GM12875 (cell line): ENCODE measurements around the gene ISLR.

Experiments used
- H3K4me3 ChIP-seq: one replicate; pipeline ENCODE4 v1.5.1; 2011; ENCODE audit warnings: low read depth, low read length, control low read depth
- TF ChIP-seq, protein P1 (sequence below): IDR thresholded peaks from 2 replicates; pipeline ENCODE4 v1.5.1; 2011; ENCODE audit warnings: low read depth, mild to moderate bottlenecking, control low read depth, inconsistent platforms, low read length, moderate library complexity, borderline replicate concordance; ENCODE audit not compliant: insufficient read depth

The ISLR gene

DNA sequence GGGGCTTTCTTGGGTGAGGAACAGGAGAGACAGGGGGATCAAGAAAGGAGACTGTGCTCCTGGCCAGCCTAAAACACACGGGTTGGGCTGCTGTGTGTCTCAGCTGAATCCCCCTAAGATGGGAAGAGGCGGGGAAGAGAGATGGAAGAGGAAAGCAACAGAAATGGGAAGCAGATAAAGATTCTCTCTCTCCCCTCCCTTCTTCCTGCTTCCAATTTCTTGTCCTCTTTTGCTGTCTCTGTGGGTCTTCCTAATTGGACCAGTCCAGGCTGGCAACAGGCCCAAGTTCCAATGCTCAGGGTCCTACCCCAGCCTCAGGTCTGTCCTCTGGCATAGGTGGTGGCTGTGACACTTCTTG lies 36.0 kb upstream of the ISLR start:
- TF ChIP-seq, protein P1, sequence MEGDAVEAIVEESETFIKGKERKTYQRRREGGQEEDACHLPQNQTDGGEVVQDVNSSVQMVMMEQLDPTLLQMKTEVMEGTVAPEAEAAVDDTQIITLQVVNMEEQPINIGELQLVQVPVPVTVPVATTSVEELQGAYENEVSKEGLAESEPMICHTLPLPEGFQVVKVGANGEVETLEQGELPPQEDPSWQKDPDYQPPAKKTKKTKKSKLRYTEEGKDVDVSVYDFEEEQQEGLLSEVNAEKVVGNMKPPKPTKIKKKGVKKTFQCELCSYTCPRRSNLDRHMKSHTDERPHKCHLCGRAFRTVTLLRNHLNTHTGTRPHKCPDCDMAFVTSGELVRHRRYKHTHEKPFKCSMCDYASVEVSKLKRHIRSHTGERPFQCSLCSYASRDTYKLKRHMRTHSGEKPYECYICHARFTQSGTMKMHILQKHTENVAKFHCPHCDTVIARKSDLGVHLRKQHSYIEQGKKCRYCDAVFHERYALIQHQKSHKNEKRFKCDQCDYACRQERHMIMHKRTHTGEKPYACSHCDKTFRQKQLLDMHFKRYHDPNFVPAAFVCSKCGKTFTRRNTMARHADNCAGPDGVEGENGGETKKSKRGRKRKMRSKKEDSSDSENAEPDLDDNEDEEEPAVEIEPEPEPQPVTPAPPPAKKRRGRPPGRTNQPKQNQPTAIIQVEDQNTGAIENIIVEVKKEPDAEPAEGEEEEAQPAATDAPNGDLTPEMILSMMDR, result no peak

DNA sequence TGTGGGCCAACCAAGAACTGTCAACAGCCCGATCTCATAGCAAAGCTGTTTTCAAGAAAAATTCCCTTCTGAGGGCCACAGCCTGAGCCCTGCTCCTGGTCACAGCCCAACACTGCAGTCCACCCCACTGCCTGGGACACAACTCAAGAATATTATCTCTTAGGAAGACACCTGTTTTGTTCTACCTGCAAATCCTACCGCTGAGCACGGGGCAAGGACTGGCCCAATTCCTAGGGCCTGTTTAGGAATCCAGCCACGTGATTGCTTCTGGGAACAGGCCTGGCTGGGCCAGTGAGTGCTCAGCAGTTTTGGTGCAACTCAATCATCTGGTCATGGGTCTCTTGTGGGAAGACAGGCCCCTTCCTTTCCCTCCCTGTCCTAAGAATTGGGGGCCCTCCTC lies 34.9 kb upstream of the ISLR start:
- H3K4me3 ChIP-seq, result no peak overlapping the region
- TF ChIP-seq, protein P1, result no peak

More for the DNA sequence above, 36.0 kb upstream of the ISLR start:
- H3K4me3 ChIP-seq, result no peak overlapping the region

- TF ChIP-seq, protein P1, result no peak
Observed at GRCh38 chr15:74141591-74141990, 31.9 kb upstream of the ISLR start.

DNA sequence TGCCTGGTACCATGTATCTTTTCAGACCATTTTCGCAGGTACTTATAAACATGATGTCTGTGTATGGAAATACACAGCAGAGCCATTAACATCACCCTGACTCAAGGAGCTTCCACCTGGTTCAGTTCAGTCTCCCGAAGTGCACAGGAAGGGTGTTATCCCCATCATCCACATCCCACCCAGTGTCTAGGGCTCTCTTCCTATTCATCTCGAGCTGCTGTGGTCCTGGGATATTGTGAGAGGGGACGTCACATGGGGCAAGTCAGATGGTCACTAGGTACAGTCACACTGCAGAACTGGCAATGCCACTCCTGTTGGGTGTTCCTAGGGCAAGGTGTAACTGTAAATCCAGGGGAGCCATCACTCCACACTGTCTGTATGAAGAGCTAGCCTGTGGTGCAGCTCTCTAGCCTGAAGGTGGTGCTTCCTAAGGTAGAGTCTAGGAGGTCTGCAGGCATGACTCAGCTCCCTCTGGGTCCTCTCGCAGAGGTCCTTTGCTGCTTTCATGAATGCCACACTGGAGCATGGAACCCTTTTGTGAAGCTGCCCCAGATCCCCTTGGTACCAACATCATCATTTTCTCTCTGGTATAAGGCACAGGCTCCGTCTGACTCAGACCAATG lies 29.2 kb upstream of the ISLR start:
- H3K4me3 ChIP-seq, result no peak overlapping the region
- TF ChIP-seq, protein P1, result peak; percentile 46

More at GRCh38 chr15:74141591-74141990, 31.9 kb upstream of the ISLR start:
- no peak overlapping the region for H3K4me3 ChIP-seq

DNA sequence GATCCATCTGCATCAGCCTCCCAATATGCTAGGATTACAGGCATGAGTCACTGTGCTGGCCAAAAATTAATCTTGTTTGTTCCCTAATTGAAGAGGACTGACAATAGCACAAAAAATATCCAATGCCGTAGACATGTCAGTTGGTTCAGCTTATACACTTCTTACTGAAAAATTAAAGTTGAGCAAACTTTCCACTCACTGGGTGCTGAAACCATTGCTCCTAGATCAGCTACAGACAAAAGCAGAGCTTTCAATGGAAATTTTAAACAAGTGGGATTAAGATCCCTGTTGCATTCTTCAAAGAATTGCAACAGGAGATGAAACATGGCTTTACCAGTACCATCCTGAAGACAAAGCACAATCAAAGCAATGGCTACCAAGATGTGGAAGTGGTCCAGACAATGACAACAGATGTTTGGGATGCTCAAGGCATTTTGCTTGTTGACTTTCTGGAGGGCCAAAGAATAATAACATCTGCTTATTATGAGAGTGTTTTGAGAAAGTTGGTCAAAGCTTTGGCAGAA lies 27.2 kb upstream of the ISLR start:
- H3K4me3 ChIP-seq, result no peak overlapping the region
- TF ChIP-seq, protein P1, result no peak

DNA sequence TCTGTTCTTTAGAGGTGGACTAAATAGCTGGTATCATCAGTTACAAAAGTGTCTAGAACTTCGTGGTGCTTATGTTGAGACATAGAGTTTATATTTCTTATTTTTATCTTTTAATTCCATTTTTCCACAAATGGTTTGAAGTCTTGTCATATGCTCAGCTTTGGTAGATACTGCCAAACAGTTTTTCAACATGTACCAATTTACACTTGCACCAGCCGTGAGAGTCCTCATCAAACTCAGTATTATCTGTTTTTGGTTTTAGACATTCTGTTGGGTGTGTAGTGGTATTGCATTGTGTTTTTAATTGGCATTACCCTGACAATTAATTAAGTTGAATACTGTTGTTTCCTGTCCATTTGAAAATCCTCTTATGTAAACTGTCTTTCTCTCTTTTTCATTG lies 26.5 kb upstream of the ISLR start:
- TF ChIP-seq, protein P1, result no peak
- H3K4me3 ChIP-seq, result no peak overlapping the region

DNA sequence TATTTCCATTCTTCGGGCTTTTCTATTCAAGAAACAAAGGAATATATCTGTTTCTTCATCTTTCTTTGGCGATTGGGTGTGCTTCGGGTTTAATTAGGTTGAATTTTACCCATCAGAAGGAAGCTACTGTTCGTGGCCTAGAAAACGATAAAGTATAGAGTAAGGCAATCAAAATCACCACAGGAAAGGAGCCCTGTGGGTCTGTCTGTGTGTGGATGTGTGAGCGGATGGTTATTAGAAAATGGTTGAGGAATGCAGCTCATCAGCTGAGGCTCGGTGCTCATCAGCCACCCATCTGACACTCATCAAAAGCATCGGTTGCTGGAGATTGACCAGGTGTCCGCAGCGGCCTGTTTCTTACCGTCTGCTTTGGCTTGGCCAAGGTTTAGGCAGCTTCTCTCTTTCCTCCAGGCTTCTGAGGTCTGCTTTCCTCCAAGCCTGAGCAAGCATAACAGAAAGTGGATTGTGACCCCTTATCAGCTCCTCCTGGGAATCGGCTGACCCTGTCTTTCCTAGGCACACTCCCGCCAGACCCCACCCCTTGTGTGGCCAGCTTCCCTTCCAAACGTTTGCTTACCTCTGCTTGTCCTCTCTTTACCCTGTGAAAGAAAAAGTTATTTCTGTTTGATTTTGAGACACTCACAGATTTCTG lies 17.6 kb upstream of the ISLR start:
- H3K4me3 ChIP-seq, result no peak overlapping the region
- TF ChIP-seq, protein P1, result no peak
